ENCODE data around the gene CD44.

Gene CD44

DNA sequence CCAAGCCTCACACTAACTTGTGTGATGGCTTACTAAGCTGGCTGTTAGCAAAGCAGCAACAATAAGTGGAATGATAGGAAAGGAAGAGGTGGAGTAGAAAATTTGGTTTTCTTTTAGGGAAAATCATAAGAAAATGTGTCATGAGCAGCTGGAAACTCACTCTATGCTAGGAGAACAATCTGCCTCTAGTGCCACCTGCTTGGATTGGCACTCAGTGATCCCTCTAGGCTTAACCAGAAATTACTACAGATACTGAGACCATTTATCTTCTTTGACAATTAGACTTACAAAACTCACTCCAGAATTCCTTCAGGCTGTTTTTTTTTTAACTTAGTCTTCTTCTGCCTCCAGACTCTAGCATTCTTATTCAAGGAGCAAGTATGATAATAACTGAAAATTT lies 117.3 kb downstream of the CD44 start:
- ATAC-seq = no peak
- TF ChIP-seq, protein P1, sequence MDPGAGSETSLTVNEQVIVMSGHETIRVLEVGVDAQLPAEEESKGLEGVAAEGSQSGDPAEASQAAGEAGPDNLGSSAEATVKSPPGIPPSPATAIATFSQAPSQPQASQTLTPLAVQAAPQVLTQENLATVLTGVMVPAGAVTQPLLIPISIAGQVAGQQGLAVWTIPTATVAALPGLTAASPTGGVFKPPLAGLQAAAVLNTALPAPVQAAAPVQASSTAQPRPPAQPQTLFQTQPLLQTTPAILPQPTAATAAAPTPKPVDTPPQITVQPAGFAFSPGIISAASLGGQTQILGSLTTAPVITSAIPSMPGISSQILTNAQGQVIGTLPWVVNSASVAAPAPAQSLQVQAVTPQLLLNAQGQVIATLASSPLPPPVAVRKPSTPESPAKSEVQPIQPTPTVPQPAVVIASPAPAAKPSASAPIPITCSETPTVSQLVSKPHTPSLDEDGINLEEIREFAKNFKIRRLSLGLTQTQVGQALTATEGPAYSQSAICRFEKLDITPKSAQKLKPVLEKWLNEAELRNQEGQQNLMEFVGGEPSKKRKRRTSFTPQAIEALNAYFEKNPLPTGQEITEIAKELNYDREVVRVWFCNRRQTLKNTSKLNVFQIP (CRISPR knock-in tag; IDR thresholded peaks at IDR 0.05; ENCODE audit: borderline replicate concordance, low read depth) = no peak
- TF ChIP-seq ZC3H10 (CRISPR knock-in tag; IDR thresholded peaks at IDR 0.05) (no peak), BACH2 (CRISPR knock-in tag; IDR thresholded peaks at IDR 0.05; ENCODE audit: borderline replicate concordance) (no peak), TOX (CRISPR knock-in tag; IDR thresholded peaks at IDR 0.05; ENCODE audit: borderline replicate concordance) (no peak), SNAI2 (CRISPR knock-in tag; IDR thresholded peaks at IDR 0.05) (no peak), CSDC2 (CRISPR knock-in tag; IDR thresholded peaks at IDR 0.05) (no peak), ZFP30 (CRISPR knock-in tag; IDR thresholded peaks at IDR 0.05) (no peak), PPARA (CRISPR knock-in tag; IDR thresholded peaks at IDR 0.05; ENCODE audit: borderline replicate concordance) (no peak), GLIS3 (CRISPR knock-in tag; IDR thresholded peaks at IDR 0.05) (no peak), TCF4 (CRISPR knock-in tag; IDR thresholded peaks at IDR 0.05; ENCODE audit: borderline replicate concordance) (no peak), RARB (CRISPR knock-in tag; IDR thresholded peaks at IDR 0.05) (no peak)
- TF ChIP-seq, protein P2, sequence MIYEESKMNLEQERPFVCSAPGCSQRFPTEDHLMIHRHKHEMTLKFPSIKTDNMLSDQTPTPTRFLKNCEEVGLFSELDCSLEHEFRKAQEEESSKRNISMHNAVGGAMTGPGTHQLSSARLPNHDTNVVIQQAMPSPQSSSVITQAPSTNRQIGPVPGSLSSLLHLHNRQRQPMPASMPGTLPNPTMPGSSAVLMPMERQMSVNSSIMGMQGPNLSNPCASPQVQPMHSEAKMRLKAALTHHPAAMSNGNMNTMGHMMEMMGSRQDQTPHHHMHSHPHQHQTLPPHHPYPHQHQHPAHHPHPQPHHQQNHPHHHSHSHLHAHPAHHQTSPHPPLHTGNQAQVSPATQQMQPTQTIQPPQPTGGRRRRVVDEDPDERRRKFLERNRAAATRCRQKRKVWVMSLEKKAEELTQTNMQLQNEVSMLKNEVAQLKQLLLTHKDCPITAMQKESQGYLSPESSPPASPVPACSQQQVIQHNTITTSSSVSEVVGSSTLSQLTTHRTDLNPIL (CRISPR knock-in tag; IDR thresholded peaks at IDR 0.05; ENCODE audit: low read depth) = no peak
- TF ChIP-seq, protein P3, sequence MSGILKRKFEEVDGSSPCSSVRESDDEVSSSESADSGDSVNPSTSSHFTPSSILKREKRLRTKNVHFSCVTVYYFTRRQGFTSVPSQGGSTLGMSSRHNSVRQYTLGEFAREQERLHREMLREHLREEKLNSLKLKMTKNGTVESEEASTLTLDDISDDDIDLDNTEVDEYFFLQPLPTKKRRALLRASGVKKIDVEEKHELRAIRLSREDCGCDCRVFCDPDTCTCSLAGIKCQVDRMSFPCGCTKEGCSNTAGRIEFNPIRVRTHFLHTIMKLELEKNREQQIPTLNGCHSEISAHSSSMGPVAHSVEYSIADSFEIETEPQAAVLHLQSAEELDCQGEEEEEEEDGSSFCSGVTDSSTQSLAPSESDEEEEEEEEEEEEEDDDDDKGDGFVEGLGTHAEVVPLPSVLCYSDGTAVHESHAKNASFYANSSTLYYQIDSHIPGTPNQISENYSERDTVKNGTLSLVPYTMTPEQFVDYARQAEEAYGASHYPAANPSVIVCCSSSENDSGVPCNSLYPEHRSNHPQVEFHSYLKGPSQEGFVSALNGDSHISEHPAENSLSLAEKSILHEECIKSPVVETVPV (CRISPR knock-in tag; IDR thresholded peaks at IDR 0.05) = no peak
- TF ChIP-seq, protein P4, sequence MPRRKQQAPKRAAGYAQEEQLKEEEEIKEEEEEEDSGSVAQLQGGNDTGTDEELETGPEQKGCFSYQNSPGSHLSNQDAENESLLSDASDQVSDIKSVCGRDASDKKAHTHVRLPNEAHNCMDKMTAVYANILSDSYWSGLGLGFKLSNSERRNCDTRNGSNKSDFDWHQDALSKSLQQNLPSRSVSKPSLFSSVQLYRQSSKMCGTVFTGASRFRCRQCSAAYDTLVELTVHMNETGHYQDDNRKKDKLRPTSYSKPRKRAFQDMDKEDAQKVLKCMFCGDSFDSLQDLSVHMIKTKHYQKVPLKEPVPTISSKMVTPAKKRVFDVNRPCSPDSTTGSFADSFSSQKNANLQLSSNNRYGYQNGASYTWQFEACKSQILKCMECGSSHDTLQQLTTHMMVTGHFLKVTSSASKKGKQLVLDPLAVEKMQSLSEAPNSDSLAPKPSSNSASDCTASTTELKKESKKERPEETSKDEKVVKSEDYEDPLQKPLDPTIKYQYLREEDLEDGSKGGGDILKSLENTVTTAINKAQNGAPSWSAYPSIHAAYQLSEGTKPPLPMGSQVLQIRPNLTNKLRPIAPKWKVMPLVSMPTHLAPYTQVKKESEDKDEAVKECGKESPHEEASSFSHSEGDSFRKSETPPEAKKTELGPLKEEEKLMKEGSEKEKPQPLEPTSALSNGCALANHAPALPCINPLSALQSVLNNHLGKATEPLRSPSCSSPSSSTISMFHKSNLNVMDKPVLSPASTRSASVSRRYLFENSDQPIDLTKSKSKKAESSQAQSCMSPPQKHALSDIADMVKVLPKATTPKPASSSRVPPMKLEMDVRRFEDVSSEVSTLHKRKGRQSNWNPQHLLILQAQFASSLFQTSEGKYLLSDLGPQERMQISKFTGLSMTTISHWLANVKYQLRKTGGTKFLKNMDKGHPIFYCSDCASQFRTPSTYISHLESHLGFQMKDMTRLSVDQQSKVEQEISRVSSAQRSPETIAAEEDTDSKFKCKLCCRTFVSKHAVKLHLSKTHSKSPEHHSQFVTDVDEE (CRISPR knock-in tag; IDR thresholded peaks at IDR 0.05) = no peak

DNA sequence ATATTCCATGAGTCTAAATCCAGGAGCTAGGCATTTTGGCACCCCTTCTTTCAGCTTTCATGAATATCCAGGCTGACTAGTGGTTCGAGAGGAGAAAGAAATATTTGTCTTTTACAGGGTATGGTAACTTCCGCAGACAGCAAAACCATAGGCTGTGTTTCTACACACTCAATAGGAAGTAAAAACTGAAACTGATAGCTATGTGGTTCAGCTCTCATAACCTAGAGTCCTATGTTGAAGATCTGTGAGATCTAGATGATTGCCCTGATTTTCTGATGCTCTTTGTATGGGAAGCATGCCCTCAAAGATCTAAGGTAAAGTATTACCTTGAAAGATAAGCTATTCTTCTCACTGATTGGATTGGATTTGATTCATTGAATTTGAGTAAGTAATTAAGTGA lies 118.3 kb downstream of the CD44 start:
- no peak for ATAC-seq
- TF ChIP-seq PPARA (CRISPR knock-in tag; IDR thresholded peaks at IDR 0.05; ENCODE audit: borderline replicate concordance) (no peak), ZFP30 (CRISPR knock-in tag; IDR thresholded peaks at IDR 0.05) (no peak), BACH2 (CRISPR knock-in tag; IDR thresholded peaks at IDR 0.05; ENCODE audit: borderline replicate concordance) (no peak), ISL1 (CRISPR knock-in tag; IDR thresholded peaks at IDR 0.05) (no peak), ESRRG (CRISPR knock-in tag; IDR thresholded peaks at IDR 0.05) (no peak)

DNA sequence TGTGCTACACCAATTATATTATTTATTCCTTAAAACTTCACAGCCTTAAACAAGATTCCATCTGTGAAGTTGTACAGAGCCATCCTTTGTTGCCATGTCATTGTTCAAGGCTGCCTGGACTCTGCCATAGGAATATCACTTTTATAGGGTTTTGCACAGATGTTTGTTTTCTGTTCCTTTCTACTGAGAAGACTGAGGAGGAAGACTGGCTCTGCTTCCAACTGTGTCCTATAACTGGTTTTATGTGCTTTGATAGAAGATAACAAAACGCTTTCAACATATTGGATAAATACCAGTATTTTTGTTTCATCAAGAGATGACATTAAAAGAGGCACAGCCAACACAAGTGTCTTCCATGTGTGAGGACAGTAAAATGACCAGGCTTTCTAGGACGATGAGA lies 120.6 kb downstream of the CD44 start:
- TF ChIP-seq TOX (CRISPR knock-in tag; IDR thresholded peaks at IDR 0.05; ENCODE audit: borderline replicate concordance) = no peak
- no peak for TF ChIP-seq RARB (CRISPR knock-in tag; IDR thresholded peaks at IDR 0.05)
- TF ChIP-seq, protein P1 (CRISPR knock-in tag; IDR thresholded peaks at IDR 0.05; ENCODE audit: borderline replicate concordance, low read depth) = no peak
- no peak for TF ChIP-seq TCF4 (CRISPR knock-in tag; IDR thresholded peaks at IDR 0.05; ENCODE audit: borderline replicate concordance)
- TF ChIP-seq ZFP30 (CRISPR knock-in tag; IDR thresholded peaks at IDR 0.05) = no peak
- TF ChIP-seq ZFP3 (CRISPR knock-in tag; IDR thresholded peaks at IDR 0.05) = no peak
- no peak for TF ChIP-seq ZNF565 (CRISPR knock-in tag; conservative IDR thresholded peaks at IDR 0.05; ENCODE audit: low read depth)
- no peak for TF ChIP-seq GLIS3 (CRISPR knock-in tag; IDR thresholded peaks at IDR 0.05)
- TF ChIP-seq ZC3H10 (CRISPR knock-in tag; IDR thresholded peaks at IDR 0.05) = no peak
- no peak for TF ChIP-seq ISL1 (CRISPR knock-in tag; IDR thresholded peaks at IDR 0.05)
- TF ChIP-seq ESRRG (CRISPR knock-in tag; IDR thresholded peaks at IDR 0.05) = no peak
- TF ChIP-seq CSDC2 (CRISPR knock-in tag; IDR thresholded peaks at IDR 0.05) = no peak
- TF ChIP-seq ZNF8 (CRISPR knock-in tag; IDR thresholded peaks at IDR 0.05) = no peak
- TF ChIP-seq ZNF70 (CRISPR knock-in tag; IDR thresholded peaks at IDR 0.05) = no peak
- TF ChIP-seq, protein P4 (CRISPR knock-in tag; IDR thresholded peaks at IDR 0.05) = no peak
- TF ChIP-seq, protein P5, sequence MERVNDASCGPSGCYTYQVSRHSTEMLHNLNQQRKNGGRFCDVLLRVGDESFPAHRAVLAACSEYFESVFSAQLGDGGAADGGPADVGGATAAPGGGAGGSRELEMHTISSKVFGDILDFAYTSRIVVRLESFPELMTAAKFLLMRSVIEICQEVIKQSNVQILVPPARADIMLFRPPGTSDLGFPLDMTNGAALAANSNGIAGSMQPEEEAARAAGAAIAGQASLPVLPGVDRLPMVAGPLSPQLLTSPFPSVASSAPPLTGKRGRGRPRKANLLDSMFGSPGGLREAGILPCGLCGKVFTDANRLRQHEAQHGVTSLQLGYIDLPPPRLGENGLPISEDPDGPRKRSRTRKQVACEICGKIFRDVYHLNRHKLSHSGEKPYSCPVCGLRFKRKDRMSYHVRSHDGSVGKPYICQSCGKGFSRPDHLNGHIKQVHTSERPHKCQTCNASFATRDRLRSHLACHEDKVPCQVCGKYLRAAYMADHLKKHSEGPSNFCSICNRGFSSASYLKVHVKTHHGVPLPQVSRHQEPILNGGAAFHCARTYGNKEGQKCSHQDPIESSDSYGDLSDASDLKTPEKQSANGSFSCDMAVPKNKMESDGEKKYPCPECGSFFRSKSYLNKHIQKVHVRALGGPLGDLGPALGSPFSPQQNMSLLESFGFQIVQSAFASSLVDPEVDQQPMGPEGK (CRISPR knock-in tag; IDR thresholded peaks at IDR 0.05; ENCODE audit: borderline replicate concordance) = no peak
- no peak for TF ChIP-seq SNAI2 (CRISPR knock-in tag; IDR thresholded peaks at IDR 0.05)
- no peak for TF ChIP-seq PPARA (CRISPR knock-in tag; IDR thresholded peaks at IDR 0.05; ENCODE audit: borderline replicate concordance)
- TF ChIP-seq, protein P2 (CRISPR knock-in tag; IDR thresholded peaks at IDR 0.05; ENCODE audit: low read depth) = no peak
- ATAC-seq = no peak
